ENCODE data around the gene E2F2. TPM values are rescaled to one million over a fixed set of nuclear protein-coding genes. Genes with fewer than 3 reads are reported as not detected.
"Not testable (repeated sequence)": the region's sequence is repeated elsewhere in the genome, so short reads cannot be mapped to it uniquely, and the experiment has no call there.

Gene E2F2
- total RNA-seq, 1 experiment from 2014 or later, result 8.1 TPM

DNA sequence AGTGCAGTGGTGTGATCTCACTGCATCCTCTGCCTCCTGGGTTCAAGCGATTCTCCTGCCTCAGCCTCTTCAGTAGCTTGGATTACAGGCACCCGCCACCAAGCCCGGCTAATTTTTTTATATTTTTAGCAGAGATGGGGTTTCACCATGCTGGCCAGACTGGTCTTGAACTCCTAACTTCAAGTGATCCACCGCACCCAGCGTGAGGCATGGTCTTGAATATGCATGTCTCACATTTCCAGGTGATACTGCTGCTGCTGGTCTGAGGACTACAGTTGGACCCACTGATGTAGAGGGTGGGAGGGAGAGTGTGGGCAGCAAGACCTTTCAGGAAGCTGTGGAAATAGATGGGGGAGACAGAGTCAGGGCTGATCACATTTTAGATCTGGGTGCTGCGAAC, 25.2 kb downstream of the E2F2 start:
- intact Hi-C loops (cut with micrococcal nuclease; ENCODE audit: unreplicated experiment), result no loop called here
- BruUV-seq (replicated peaks), result no TSS peak
- DNase-seq, result no peak
- CTCF ChIA-PET, result no interaction called here
- H3K27ac Mint-ChIP-seq (ENCODE audit: unreplicated experiment), result no peak overlapping the region
- H3K4me1 Mint-ChIP-seq (ENCODE audit: low read depth, unreplicated experiment), result no peaks in the 10 kb centered on the region
- H3K9me3 Mint-ChIP-seq (ENCODE audit: low read depth, unreplicated experiment), result no peaks in the 10 kb centered on the region
- no peaks in the 10 kb centered on the region for H3K36me3 Mint-ChIP-seq (ENCODE audit: insufficient read depth, unreplicated experiment)
- TF ChIP-seq, protein P1, sequence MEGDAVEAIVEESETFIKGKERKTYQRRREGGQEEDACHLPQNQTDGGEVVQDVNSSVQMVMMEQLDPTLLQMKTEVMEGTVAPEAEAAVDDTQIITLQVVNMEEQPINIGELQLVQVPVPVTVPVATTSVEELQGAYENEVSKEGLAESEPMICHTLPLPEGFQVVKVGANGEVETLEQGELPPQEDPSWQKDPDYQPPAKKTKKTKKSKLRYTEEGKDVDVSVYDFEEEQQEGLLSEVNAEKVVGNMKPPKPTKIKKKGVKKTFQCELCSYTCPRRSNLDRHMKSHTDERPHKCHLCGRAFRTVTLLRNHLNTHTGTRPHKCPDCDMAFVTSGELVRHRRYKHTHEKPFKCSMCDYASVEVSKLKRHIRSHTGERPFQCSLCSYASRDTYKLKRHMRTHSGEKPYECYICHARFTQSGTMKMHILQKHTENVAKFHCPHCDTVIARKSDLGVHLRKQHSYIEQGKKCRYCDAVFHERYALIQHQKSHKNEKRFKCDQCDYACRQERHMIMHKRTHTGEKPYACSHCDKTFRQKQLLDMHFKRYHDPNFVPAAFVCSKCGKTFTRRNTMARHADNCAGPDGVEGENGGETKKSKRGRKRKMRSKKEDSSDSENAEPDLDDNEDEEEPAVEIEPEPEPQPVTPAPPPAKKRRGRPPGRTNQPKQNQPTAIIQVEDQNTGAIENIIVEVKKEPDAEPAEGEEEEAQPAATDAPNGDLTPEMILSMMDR (IDR thresholded peaks at IDR 0.05; ENCODE audit: unreplicated experiment), result no peak
- no peak overlapping the region for H3K4me3 Mint-ChIP-seq (ENCODE audit: low read depth, unreplicated experiment)
- H3K27me3 Mint-ChIP-seq (ENCODE audit: unreplicated experiment), result no peaks in the 10 kb centered on the region

DNA sequence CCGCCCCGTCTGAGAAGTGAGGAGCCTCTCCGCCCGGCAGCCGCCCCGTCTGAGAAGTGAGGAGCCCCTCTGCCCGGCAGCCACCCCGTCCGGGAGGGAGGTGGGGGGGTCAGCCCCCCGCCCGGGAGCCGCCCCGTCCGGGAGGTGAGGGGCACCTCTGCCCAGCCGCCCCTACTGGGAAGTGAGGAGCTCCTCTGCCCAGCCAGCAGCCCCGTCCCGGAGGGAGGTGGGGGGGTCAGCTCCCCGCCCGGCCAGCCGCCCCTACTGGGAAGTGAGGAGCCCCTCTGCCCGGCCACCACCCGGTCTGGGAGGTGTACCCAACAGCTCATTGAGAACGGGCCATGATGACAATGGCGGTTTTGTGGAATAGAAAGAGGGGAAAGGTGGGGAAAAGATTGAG, 26.9 kb downstream of the E2F2 start:
- CTCF ChIA-PET; intact Hi-C loops (cut with micrococcal nuclease; ENCODE audit: unreplicated experiment); H3K27ac Mint-ChIP-seq (ENCODE audit: unreplicated experiment); H3K27me3 Mint-ChIP-seq (ENCODE audit: unreplicated experiment); DNase-seq; H3K36me3 Mint-ChIP-seq (ENCODE audit: insufficient read depth, unreplicated experiment); BruUV-seq (replicated peaks); H3K9me3 Mint-ChIP-seq (ENCODE audit: low read depth, unreplicated experiment); H3K4me1 Mint-ChIP-seq (ENCODE audit: low read depth, unreplicated experiment); H3K4me3 Mint-ChIP-seq (ENCODE audit: low read depth, unreplicated experiment): not testable (repeated sequence)

DNA sequence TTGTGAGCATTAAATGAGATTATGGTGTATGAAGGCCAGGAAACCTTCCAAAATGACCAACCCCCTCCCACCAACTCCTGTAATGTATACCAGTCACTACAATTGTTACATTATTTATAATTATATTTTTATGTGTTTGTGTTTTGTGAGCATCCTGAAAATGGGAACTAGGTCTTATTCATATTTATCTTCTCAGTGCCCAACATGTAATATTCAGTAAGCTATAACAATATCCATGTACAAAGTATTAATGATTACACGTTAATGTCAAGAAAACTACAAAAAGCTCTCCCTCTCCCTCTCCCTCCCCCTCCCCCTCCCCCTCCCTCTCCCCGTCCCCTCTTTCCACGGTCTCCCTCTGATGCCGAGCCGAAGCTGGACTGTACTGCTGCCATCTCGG, 28.1 kb downstream of the E2F2 start:
- Mint-ChIP-seq H3K4me3 (ENCODE audit: low read depth, unreplicated experiment) (no peak overlapping the region), H3K36me3 (ENCODE audit: insufficient read depth, unreplicated experiment) (no peaks in the 10 kb centered on the region), H3K9me3 (ENCODE audit: low read depth, unreplicated experiment) (no peaks in the 10 kb centered on the region), H3K27ac (ENCODE audit: unreplicated experiment) (no peak overlapping the region), H3K4me1 (ENCODE audit: low read depth, unreplicated experiment) (no peaks in the 10 kb centered on the region), H3K27me3 (ENCODE audit: unreplicated experiment) (no peaks in the 10 kb centered on the region)
- no TSS peak for BruUV-seq (replicated peaks)
- TF ChIP-seq, protein P1 (IDR thresholded peaks at IDR 0.05; ENCODE audit: unreplicated experiment), result no peak
- DNase-seq, result no peak
- intact Hi-C loops (cut with micrococcal nuclease; ENCODE audit: unreplicated experiment), result no loop called here
- CTCF ChIA-PET, result interaction anchor here (0.5 to 0.6 kb wide), 2 partner anchors 22 to 263 kb away, joined by 4 read pairs; no protein-coding TSS in a partner anchor

DNA sequence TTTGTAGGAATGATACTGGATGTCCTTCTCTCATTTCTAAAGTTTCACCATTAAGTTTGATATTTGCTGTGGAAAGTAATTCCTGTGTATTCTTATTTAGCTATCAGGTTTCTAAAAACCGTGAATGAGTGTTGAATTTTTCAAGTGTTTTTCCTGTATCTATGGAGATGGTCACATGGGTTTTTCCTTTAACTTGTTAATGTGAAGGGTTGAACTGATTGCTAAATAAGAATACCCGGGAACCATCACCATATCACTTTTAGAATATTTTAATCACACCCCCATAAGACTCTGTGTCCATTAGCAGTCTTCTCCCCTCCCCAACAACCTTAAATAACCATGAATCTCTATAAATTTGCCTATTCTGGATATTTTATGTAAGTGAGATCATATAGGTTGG, 30.6 kb downstream of the E2F2 start:
- TF ChIP-seq, protein P1 (IDR thresholded peaks at IDR 0.05; ENCODE audit: unreplicated experiment), result no peak
- no TSS peak for BruUV-seq (replicated peaks)
- Mint-ChIP-seq H3K4me1 (ENCODE audit: low read depth, unreplicated experiment) (no peaks in the 10 kb centered on the region), H3K27ac (ENCODE audit: unreplicated experiment) (no peak overlapping the region), H3K4me3 (ENCODE audit: low read depth, unreplicated experiment) (no peak overlapping the region), H3K27me3 (ENCODE audit: unreplicated experiment) (no peaks in the 10 kb centered on the region), H3K9me3 (ENCODE audit: low read depth, unreplicated experiment) (no peaks in the 10 kb centered on the region), H3K36me3 (ENCODE audit: insufficient read depth, unreplicated experiment) (no peaks in the 10 kb centered on the region)
- intact Hi-C loops (cut with micrococcal nuclease; ENCODE audit: unreplicated experiment), result no loop called here
- CTCF ChIA-PET, result no interaction called here
- DNase-seq, result no peak

DNA sequence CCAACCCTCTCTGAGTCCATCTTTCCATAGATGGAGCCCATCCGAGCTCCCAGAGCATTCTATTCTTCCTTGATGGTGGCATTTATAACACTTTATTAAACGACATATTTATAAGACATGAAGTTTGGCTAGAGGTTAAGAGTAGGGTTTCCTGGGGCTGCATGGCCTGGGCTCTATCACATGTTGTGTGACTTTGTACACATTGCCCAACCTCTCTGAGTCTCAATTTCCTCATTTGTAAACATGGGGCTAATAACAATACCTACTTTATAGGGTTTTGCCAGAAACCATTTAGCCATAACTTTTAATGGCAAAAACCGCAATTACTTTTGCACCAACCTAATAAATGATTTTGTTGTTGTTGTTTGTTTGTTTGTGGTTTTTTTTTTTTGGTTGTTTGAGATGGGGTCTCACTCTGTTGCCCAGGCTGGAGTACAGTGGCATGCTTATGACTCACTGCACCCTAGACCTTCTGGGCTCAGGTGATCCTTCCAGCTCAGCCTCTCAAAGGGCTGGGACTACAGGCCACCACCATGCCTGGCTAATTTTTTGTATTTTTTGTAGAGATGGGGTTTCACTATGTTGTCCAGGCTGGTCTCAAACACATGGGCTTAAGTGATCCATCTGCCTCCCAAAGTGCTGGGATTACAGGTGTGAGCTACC, 33.1 kb downstream of the E2F2 start:
- Mint-ChIP-seq H3K27me3 (ENCODE audit: unreplicated experiment) (peaks cover under 1% of the 10 kb centered on the region), H3K4me3 (ENCODE audit: low read depth, unreplicated experiment) (no peak overlapping the region), H3K36me3 (ENCODE audit: insufficient read depth, unreplicated experiment) (no peaks in the 10 kb centered on the region), H3K27ac (ENCODE audit: unreplicated experiment) (no peak overlapping the region), H3K9me3 (ENCODE audit: low read depth, unreplicated experiment) (no peaks in the 10 kb centered on the region), H3K4me1 (ENCODE audit: low read depth, unreplicated experiment) (no peaks in the 10 kb centered on the region)
- CTCF ChIA-PET, result interaction anchor here (0.6 to 3.2 kb wide), 9 partner anchors 10 to 254 kb away, joined by 4 to 59 read pairs (median 6); partner anchors contain the start of genes ASAP3, E2F2 and HNRNPR
- no TSS peak for BruUV-seq (replicated peaks)
- TF ChIP-seq, protein P1 (IDR thresholded peaks at IDR 0.05; ENCODE audit: unreplicated experiment), result no peak
- no peak for DNase-seq
- intact Hi-C loops (cut with micrococcal nuclease; ENCODE audit: unreplicated experiment), result loop anchor here (1.0 kb wide), 1 partner anchor 42 kb away; no protein-coding TSS in a partner anchor
